HG03460 (cell line): ENCODE measurements around the gene FKBP11.

Source experiments
- ATAC-seq: cut with Tn5 transposase; IDR thresholded peaks from one replicate; pipeline ENCODE4 v1.9.1; 2021; ENCODE audit not compliant: unreplicated experiment

Gene FKBP11

GRCh38 chr12:48925304-48926011 is at the start of gene FKBP11:
TSS of gene FKBP11 (minus strand) at chr12:48925492. CDS start at chr12:48925428, 64 bp downstream.
- peak; percentile 69 for ATAC-seq

- ATAC-seq = no peak
Observed at GRCh38 chr12:48973941-48974673, 48.8 kb upstream of the FKBP11 start.

DNA sequence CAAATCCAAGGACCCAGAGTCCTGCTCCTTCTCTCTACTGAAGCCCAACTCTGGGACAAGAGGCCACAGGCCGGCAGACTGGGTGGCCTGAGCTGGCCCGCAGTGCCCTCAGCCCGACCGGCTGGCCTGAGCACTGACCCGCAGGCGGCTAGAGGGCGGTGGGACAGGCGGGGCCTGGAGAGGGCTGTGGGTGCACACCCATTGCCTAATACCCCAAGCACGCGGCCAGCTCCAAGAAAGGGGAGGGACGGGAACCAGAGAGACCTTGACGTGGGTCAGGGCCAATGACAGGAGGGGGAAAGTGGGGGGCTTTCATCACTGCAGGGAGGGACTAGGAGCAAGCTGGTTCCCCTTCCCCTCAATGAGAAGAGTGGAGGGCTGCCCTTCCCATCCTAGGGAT is 48.2 kb upstream of the FKBP11 start:
- no peak for ATAC-seq

GRCh38 chr12:48972952-48973483 is 47.7 kb upstream of the FKBP11 start:
- no peak for ATAC-seq

GRCh38 chr12:48972213-48972951 is 47.1 kb upstream of the FKBP11 start:
- no peak for ATAC-seq

GRCh38 chr12:48970702-48971334 is 45.5 kb upstream of the FKBP11 start:
- ATAC-seq = no peak

GRCh38 chr12:48969833-48970701 is 44.8 kb upstream of the FKBP11 start:
- no peak for ATAC-seq

DNA sequence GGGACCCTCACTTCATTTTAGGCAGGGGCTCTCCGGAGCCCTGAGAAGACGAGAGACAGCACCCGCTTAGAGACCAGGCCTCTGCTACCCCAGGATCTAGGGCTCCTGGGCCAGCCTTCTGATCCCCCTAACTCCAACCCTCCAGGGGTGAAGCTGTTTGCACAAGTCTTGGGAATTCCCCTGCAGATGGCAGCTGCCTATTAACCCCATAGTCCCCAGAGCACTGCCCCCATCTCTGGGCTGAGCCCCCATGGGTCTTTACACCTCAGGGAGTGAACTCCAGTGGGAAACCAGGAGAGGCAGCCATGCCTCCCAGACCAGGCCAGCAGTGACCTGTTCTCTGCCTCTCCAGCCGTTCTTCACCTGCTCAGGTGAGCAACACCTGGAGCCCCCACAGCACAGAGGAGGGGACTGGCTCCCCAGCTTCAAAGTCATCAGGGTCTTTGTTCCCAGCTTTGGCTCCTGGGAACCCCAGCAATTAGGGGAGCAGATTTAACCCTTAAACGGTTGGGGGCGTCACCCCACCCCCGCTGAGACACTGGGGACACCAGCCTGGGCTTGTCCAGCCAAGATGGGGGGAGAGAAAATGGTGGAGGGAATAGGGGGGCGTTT is 44.0 kb upstream of the FKBP11 start:
- ATAC-seq = no peak

GRCh38 chr12:48968467-48968866 is 43.2 kb upstream of the FKBP11 start:
- no peak for ATAC-seq

DNA sequence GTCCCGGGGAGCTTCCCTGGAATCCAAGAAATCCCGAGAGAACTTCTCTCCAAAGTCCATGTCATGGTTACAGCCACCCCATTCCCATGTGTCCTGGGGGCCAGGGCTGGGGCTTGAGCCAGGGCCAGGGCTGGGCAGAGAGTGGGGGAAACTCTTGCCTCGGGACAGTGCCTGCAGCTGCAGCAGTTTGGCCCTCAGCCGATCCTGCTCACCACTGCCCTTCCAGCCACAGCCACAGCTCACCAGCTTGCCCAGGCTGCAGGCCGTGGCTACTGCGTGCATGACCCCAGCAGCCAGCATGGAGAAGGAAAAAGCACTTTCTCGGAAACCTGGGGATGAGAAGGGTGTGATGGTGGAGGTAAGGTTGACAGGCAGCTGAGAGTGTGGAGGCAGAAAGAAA is 42.7 kb upstream of the FKBP11 start:
- ATAC-seq = no peak

DNA sequence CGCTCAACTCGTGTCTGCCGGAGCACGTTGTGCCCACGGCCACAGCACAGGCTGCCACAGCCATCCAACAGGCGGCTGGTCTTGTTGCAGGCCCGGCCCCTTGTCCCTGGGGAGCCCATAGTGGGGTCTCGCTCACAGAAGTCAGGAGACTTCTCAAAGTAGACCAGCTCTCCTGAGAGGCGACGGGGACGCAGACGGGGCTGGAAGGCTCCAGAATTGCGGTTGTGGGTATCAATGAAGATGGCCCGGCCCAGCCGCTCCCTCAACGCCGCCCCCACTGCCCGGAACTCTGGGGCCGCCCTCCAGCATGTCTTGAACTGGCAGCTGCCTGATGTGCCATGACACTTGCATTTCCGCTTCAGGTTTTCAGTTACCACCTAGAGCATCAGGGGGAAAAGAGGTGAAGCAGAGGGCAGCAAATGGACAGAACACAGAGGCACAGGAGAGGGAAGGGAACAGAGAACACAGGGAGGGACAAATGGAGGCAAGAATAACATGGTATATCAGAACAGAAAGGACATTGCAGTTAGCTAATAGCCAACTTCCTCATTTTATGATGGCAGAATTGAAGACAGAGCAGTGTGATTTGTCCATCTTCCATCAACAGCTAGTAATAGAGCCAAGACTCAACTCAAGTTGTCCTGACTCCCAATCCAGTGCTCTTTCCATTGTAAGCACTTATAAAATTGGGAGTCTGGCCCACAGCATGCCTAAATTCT is 41.0 kb upstream of the FKBP11 start:
- ATAC-seq = no peak

GRCh38 chr12:48965298-48965838 is 40.1 kb upstream of the FKBP11 start:
- ATAC-seq = no peak

GRCh38 chr12:48961801-48962200 is 36.5 kb upstream of the FKBP11 start:
- ATAC-seq = no peak

- no peak for ATAC-seq
Observed at GRCh38 chr12:48961331-48961730, 36.0 kb upstream of the FKBP11 start.

DNA sequence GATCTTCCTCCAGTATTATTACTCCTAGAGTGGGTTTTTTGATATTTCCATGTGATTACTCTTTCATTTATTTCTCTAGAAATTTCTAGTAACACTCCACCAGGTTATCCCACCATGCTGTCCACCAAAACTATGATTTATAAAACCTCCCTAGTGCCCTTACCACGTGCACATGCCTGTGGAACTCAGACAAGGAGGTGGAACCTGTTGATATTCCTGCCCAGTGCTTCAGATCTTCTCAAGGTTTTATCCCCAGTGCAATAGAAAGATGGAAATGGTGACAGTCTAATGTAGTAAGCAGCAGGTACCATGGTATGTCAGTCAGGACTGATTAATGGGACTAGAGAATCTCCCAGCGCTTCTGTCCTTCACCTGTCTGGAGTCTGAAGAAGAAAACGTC is 35.5 kb upstream of the FKBP11 start:
- no peak for ATAC-seq

GRCh38 chr12:48958049-48958388 is 32.7 kb upstream of the FKBP11 start:
- no peak for ATAC-seq

DNA sequence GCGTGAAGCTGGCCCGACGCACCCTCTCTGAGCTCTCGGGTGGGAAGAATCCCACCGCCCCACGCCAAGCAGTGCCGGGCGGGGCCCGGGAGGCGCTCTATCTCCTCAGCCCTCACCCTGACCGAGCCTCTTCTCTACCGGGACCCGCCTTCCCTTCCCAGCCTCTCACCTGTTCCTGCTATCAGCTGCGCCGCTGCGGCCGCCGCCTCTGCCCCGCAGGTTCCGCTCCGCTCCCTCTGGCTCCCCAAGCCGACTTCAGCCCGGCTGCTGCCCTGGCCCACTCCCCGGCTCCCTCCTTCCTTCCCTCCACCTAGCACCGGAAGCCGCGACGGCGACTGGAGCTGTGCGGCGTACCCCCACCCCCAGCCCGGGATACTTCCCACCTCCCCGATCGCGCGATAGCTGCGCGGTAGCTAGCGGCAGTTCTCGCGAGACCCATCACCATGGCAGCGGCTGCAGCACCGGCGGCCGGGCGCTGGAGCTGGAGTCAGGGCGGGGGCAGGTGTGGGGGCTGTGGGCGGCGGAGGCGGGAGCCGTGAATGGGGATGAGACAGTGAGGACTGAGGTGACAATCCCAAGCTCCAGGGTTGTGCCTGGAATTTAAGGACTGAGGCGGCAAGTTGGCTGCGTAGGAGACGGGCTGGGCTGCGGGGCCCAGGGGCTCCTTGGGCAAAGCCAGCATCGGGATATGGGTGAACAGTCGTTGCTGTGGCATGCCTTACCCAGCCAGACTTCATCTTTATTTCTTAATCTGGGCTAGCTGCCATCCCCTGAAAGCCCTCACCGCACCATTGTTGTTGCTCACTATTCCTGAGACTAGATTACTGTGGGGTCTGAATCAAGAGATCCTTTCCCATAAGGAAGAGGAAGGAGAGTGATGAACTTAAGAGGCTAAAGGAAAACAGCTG is 32.1 kb upstream of the FKBP11 start, which contains the start of gene ARF3:
Gene ARF3, minus strand, starts transcription at position 347 of the 908 bp plus-strand sequence. CDS start 16,392 bp downstream, outside the sequence.
- ATAC-seq = peak; percentile 84
